ENCODE measurements around the gene GIMD1. TPM values are rescaled to one million over a fixed set of nuclear protein-coding genes. Genes with fewer than 3 reads are reported as not detected.
A peak's percentile ranks its signal among the peaks of the same experiment; 100 is the strongest.

Gene GIMD1
- total and polyA plus RNA-seq, 2 donors from 2014 or later: not detected

DNA sequence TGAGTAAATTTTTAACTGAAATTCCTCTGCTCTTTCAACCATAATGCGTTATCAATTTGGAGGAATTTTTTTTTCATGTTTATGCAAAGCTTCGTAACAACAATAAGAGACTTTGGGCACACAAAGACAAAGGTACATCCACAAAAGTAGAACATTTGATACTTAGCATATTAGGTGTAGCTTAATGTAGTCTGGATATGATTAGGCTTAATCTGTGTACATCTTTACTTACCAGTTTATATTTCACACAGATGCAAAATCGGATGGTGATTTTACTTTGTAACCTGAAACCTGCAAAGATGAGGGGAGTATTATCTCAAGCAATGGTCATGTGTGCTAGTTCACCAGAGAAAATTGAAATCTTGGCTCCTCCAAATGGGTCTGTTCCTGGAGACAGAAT, 32.0 kb downstream of the GIMD1 start:
- DNase-seq (peak in 1 of 5 donors; percentile 2), FAIRE-seq (no peak)
- H3K4me3 ChIP-seq (ENCODE audit: low read length in 3 of 3): no peak overlapping the region
- H3K9ac ChIP-seq (ENCODE audit: low read length in 3 of 3): no peak overlapping the region
- no peaks in the 10 kb centered on the region for H3K4me1 ChIP-seq (ENCODE audit: control insufficient read depth in 2 of 3, insufficient read depth in 2 of 3, low read depth in 1 of 3, low read length in 3 of 3)
- H3K36me3 ChIP-seq (ENCODE audit: control insufficient read depth in 2 of 3, insufficient read depth in 3 of 3, low read length in 3 of 3): peaks cover 7 to 29% (median 13%) of the 10 kb centered on the region in 3 donors
- no peak overlapping the region for H3K27ac ChIP-seq (ENCODE audit: low read depth in 2 of 2, low read length in 2 of 2)
- no peaks in the 10 kb centered on the region for H3K27me3 ChIP-seq (ENCODE audit: control insufficient read depth, insufficient read depth, low read length)
- peaks cover 0 to 4% (median 1%) of the 10 kb centered on the region in 3 donors for H3K9me3 ChIP-seq (ENCODE audit: control insufficient read depth in 2 of 3, insufficient read depth in 1 of 3, low read length in 3 of 3)
- TF ChIP-seq, protein P1, sequence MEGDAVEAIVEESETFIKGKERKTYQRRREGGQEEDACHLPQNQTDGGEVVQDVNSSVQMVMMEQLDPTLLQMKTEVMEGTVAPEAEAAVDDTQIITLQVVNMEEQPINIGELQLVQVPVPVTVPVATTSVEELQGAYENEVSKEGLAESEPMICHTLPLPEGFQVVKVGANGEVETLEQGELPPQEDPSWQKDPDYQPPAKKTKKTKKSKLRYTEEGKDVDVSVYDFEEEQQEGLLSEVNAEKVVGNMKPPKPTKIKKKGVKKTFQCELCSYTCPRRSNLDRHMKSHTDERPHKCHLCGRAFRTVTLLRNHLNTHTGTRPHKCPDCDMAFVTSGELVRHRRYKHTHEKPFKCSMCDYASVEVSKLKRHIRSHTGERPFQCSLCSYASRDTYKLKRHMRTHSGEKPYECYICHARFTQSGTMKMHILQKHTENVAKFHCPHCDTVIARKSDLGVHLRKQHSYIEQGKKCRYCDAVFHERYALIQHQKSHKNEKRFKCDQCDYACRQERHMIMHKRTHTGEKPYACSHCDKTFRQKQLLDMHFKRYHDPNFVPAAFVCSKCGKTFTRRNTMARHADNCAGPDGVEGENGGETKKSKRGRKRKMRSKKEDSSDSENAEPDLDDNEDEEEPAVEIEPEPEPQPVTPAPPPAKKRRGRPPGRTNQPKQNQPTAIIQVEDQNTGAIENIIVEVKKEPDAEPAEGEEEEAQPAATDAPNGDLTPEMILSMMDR (IDR thresholded peaks at IDR 0.05; ENCODE audit: borderline replicate concordance, extremely low read depth, insufficient read depth): no peak
- intact Hi-C loops (cut with DNase I): no loop called here

DNA sequence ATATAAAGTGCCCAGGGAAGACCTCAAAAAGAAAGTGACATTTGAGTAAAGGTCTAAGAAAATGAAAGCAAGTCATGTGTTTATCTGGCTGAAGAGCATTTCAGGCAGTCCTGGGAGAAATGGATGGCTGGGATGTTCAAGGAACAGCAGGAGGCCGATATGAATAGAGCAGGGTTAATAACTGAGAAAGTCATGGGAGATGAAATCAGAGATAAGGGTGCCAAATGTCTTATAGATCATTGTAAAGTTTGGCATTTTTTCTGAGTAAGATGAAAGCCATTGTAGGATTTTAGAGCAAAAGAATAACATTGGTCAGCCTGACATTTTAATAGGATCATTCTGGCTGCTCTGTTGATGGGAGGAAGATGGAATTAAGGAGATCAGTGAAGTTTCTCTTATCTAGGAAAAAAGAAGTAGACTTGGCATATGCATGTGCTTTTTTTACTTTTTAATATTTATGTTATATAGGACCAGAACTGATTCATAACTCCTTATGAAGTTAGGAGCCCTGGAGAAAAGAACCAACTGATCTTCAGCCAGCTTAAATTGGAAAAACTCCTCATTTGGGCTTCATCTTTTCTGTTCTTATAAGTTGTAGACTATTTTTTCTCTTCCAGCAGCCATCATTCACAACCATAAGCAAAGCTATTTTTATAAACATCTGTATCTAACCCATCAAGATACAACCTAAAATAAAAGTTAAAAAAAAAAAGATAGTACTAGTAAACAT, 33.7 kb downstream of the GIMD1 start:
- intact Hi-C loops (cut with DNase I): no loop called here
- DNase-seq (peak in 1 of 5 donors; percentile 7), FAIRE-seq (no peak)
- peaks cover 0 to 4% (median 1%) of the 10 kb centered on the region in 3 donors for H3K9me3 ChIP-seq (ENCODE audit: control insufficient read depth in 2 of 3, insufficient read depth in 1 of 3, low read length in 3 of 3)
- no peak overlapping the region for H3K9ac ChIP-seq (ENCODE audit: low read length in 3 of 3)
- no peak overlapping the region for H3K27ac ChIP-seq (ENCODE audit: low read depth in 2 of 2, low read length in 2 of 2)
- H3K36me3 ChIP-seq (ENCODE audit: control insufficient read depth in 2 of 3, insufficient read depth in 3 of 3, low read length in 3 of 3): peaks cover 5 to 30% (median 14%) of the 10 kb centered on the region in 3 donors
- H3K4me3 ChIP-seq (ENCODE audit: low read length in 3 of 3): no peak overlapping the region
- H3K27me3 ChIP-seq (ENCODE audit: control insufficient read depth, insufficient read depth, low read length): no peaks in the 10 kb centered on the region
- TF ChIP-seq, protein P1 (IDR thresholded peaks at IDR 0.05; ENCODE audit: borderline replicate concordance, extremely low read depth, insufficient read depth): no peak
- H3K4me1 ChIP-seq (ENCODE audit: control insufficient read depth in 2 of 3, insufficient read depth in 2 of 3, low read depth in 1 of 3, low read length in 3 of 3): no peaks in the 10 kb centered on the region

DNA sequence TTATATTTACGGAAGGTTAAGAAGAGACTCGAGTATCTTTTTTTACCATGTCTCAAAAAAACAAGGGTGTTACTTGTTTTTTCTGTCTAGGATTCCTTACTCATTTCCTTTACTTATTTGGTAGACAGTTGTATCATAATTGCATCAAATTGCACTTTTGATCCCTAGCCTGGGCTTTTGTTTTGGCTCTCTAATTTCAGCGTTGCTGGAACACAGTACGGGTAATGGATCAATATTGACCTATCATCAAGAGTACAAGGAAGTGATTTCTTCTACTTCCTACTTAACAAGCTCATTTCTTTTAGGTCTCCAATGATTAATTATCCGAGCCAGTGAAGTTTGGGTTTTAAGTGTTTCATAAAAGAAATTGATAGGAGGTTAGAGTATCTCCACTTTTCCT, 35.4 kb downstream of the GIMD1 start:
- TF ChIP-seq, protein P1 (IDR thresholded peaks at IDR 0.05; ENCODE audit: borderline replicate concordance, extremely low read depth, insufficient read depth): no peak
- peaks cover 0 to 4% (median 1%) of the 10 kb centered on the region in 3 donors for H3K9me3 ChIP-seq (ENCODE audit: control insufficient read depth in 2 of 3, insufficient read depth in 1 of 3, low read length in 3 of 3)
- H3K27me3 ChIP-seq (ENCODE audit: control insufficient read depth, insufficient read depth, low read length): no peaks in the 10 kb centered on the region
- no peak overlapping the region for H3K4me3 ChIP-seq (ENCODE audit: low read length in 3 of 3)
- FAIRE-seq (no peak), DNase-seq (no peak)
- H3K27ac ChIP-seq (ENCODE audit: low read depth in 2 of 2, low read length in 2 of 2): no peak overlapping the region
- intact Hi-C loops (cut with DNase I): no loop called here
- H3K9ac ChIP-seq (ENCODE audit: low read length in 3 of 3): no peak overlapping the region
- peaks cover 5 to 28% (median 15%) of the 10 kb centered on the region in 3 donors for H3K36me3 ChIP-seq (ENCODE audit: control insufficient read depth in 2 of 3, insufficient read depth in 3 of 3, low read length in 3 of 3)
- no peaks in the 10 kb centered on the region for H3K4me1 ChIP-seq (ENCODE audit: control insufficient read depth in 2 of 3, insufficient read depth in 2 of 3, low read depth in 1 of 3, low read length in 3 of 3)

Measured in kidney (tissue), 14 donors.